HepG2 (cell line): ENCODE measurements around the gene HEXIM1. TPM values are rescaled to one million over a fixed set of nuclear protein-coding genes. Genes with fewer than 3 reads are reported as not detected.

Source experiments
- ARNTL ChIP-seq: sonication (generic); formaldehyde crosslinking; IDR thresholded peaks from 2 replicates; pipeline ENCODE4 v1.4.0; 2020; ENCODE audit warnings: mild to moderate bottlenecking, missing genetic modification reagents
- ETV5 ChIP-seq: IDR thresholded peaks from 2 replicates; pipeline ENCODE4 v1.6.1; 2018; ENCODE audit warnings: missing biosample characterization, missing genetic modification reagents, inconsistent platforms, borderline replicate concordance
- FOSL2 ChIP-seq: sonication (generic); formaldehyde crosslinking; IDR thresholded peaks from 2 replicates; pipeline ENCODE4 v1.4.0; 2020; ENCODE audit warnings: missing genetic modification reagents
- FOXA1 ChIP-seq, 2 experiments: fragments of 450-650 bp in 1 of 2; sonication (generic) in 1 of 2; formaldehyde crosslinking in 1 of 2; IDR thresholded peaks; 2 replicates each; pipeline versions ENCODE4 v1.4.0 to v1.6.1; 2016 to 2020; ENCODE audit warnings: missing genetic modification reagents in 1 of 2
- HDAC2 ChIP-seq: sonication (generic); formaldehyde crosslinking; IDR thresholded peaks from 2 replicates; pipeline ENCODE4 v1.4.0; 2020; ENCODE audit warnings: missing genetic modification reagents
- HIC2 ChIP-seq: sonication (generic); formaldehyde crosslinking; IDR thresholded peaks from 2 replicates; pipeline ENCODE4 v1.9.0; 2022; ENCODE audit warnings: low read depth, missing genetic modification reagents
- HNF4G ChIP-seq, 2 experiments: sonication (generic) in 1 of 2; formaldehyde crosslinking in 1 of 2; IDR thresholded peaks; 2 replicates each; pipeline versions ENCODE4 v1.4.0 to v1.6.1; 2011 to 2020; ENCODE audit warnings: borderline replicate concordance in 2 of 2, low read depth in 2 of 2, mild to moderate bottlenecking in 2 of 2, low read length in 1 of 2, missing genetic modification reagents in 1 of 2, moderate library complexity in 1 of 2
- HNRNPK ChIP-seq: fragments of 200-400 bp; formaldehyde crosslinking; IDR thresholded peaks from 2 replicates; pipeline ENCODE4 v1.6.1; 2018; ENCODE audit warnings: low read length, low read depth, moderate library complexity, mild to moderate bottlenecking; ENCODE audit not compliant: poor library complexity, severe bottlenecking
- IRF2 ChIP-seq: IDR thresholded peaks from 2 replicates; pipeline ENCODE4 v1.6.1; 2018; ENCODE audit warnings: missing genetic modification reagents, missing compliant biosample characterization
- IRF9 ChIP-seq: sonication (generic); formaldehyde crosslinking; IDR thresholded peaks from 2 replicates; pipeline ENCODE4 v1.8.0; 2022; ENCODE audit warnings: missing genetic modification reagents, mild to moderate bottlenecking, borderline replicate concordance
- KDM3A ChIP-seq: IDR thresholded peaks from 2 replicates; pipeline ENCODE4 v1.6.1; 2018; ENCODE audit warnings: low read depth, missing compliant biosample characterization
- RXRA ChIP-seq: sonication (generic); formaldehyde crosslinking; IDR thresholded peaks from 2 replicates; pipeline ENCODE4 v1.5.1; 2020; ENCODE audit warnings: missing genetic modification reagents
- ZBTB14 ChIP-seq: sonication (generic); formaldehyde crosslinking; IDR thresholded peaks from 2 replicates; pipeline ENCODE4 v1.4.0; 2020; ENCODE audit warnings: missing genetic modification reagents
- ZBTB3 ChIP-seq: sonication (generic); formaldehyde crosslinking; IDR thresholded peaks from 2 replicates; pipeline ENCODE4 v1.4.0; 2020; ENCODE audit warnings: low read depth, mild to moderate bottlenecking, moderate library complexity, missing genetic modification reagents, borderline replicate concordance
- ZFP90 ChIP-seq: sonication (generic); formaldehyde crosslinking; IDR thresholded peaks from 2 replicates; pipeline ENCODE4 v1.8.0; 2022; ENCODE audit warnings: missing genetic modification reagents, mild to moderate bottlenecking, inconsistent platforms, borderline replicate concordance
- ZNF10 ChIP-seq: sonication (generic); formaldehyde crosslinking; IDR thresholded peaks from 2 replicates; pipeline ENCODE4 v1.4.0; 2020; ENCODE audit warnings: mild to moderate bottlenecking, low read depth, missing genetic modification reagents, borderline replicate concordance
- ZNF138 ChIP-seq: sonication (generic); formaldehyde crosslinking; IDR thresholded peaks from 2 replicates; pipeline ENCODE4 v1.5.0; 2020; ENCODE audit warnings: mild to moderate bottlenecking, low read depth, missing genetic modification reagents
- ZNF224 ChIP-seq: sonication (generic); formaldehyde crosslinking; IDR thresholded peaks from 2 replicates; pipeline ENCODE4 v1.5.0; 2020; ENCODE audit warnings: mild to moderate bottlenecking, missing genetic modification reagents
- ZNF335 ChIP-seq: sonication (generic); formaldehyde crosslinking; IDR thresholded peaks from 2 replicates; pipeline ENCODE4 v1.4.0; 2020; ENCODE audit warnings: missing genetic modification reagents
- ZNF354B ChIP-seq: sonication (generic); formaldehyde crosslinking; IDR thresholded peaks from 2 replicates; pipeline ENCODE4 v1.8.0; 2022; ENCODE audit warnings: mild to moderate bottlenecking, missing genetic modification reagents
- ZNF446 ChIP-seq: sonication (generic); formaldehyde crosslinking; IDR thresholded peaks from 2 replicates; pipeline ENCODE4 v1.5.0; 2020; ENCODE audit warnings: mild to moderate bottlenecking, missing genetic modification reagents
- ZNF619 ChIP-seq: sonication (generic); formaldehyde crosslinking; IDR thresholded peaks from 2 replicates; pipeline ENCODE4 v1.4.0; 2020; ENCODE audit warnings: mild to moderate bottlenecking, missing genetic modification reagents
- ZNF713 ChIP-seq: sonication (generic); formaldehyde crosslinking; IDR thresholded peaks from 2 replicates; pipeline ENCODE4 v1.4.0; 2020; ENCODE audit warnings: mild to moderate bottlenecking, missing genetic modification reagents
- ZNF784 ChIP-seq: sonication (generic); formaldehyde crosslinking; IDR thresholded peaks from 2 replicates; pipeline ENCODE4 v1.5.1; 2020; ENCODE audit warnings: missing genetic modification reagents, mild to moderate bottlenecking, borderline replicate concordance
- polyA plus RNA-seq, 8 experiments: library from polyadenylated mRNA; depleted of rRNA in 3 of 8; stranded (reverse) in 7 of 8; unstranded in 1 of 8; fragments of >200 nt; fragmentation: Illumina TruSeq in 4 of 8; extraction: Trizol in 4 of 8; gene quantifications; 2 replicates each; pipeline versions ENCODE4 v1.2.1 to v1.2.3, GENCODE V29; 2011 to 2016; ENCODE audit warnings: low read depth in 4 of 8, missing spikeins in 1 of 8, mixed read lengths in 1 of 8; ENCODE audit not compliant: insufficient read depth in 1 of 8
- total RNA-seq, 5 experiments: library from RNA; depleted of rRNA; stranded (reverse); fragments of >200 nt; fragmentation: Illumina TruSeq; extraction: Trizol; gene quantifications; 2 replicates each; pipeline ENCODE4 v1.2.3, GENCODE V29; 2016; ENCODE audit warnings: low read depth in 1 of 5

HEXIM1 gene
- total and polyA plus RNA-seq, 2 of the 13 experiments (the other 11 are each of a cell fraction or from before 2014, with no cell fraction given) = 10.5 to 16.6 TPM

- TF ChIP-seq HIC2 (CRISPR knock-in tag) = peak; percentile 98
- peak; percentile 65; the same call in 1 of the 2 replicates for TF ChIP-seq IRF9
- peak; percentile 86 for TF ChIP-seq RXRA (CRISPR knock-in tag)
- peak; percentile 30; the same call in 1 of the 2 replicates for TF ChIP-seq ZNF335 (CRISPR knock-in tag)
- 0 out of 2 replicates have a peak, but pooled peaks have one; percentile 87 for TF ChIP-seq ZBTB3
- peak; percentile 50 for TF ChIP-seq HNRNPK
- no peak for TF ChIP-seq ZFP90 (CRISPR knock-in tag)
- TF ChIP-seq FOSL2 (CRISPR knock-in tag) = peak; percentile 82
- TF ChIP-seq ZNF224 (CRISPR knock-in tag) = no peak
- peak; percentile 69; the same call in 1 of the 2 replicates for TF ChIP-seq ZNF446 (CRISPR knock-in tag)
- peak; percentile 72; the same call in 1 of the 2 replicates for TF ChIP-seq HNF4G (IDR thresholded peaks at IDR 0.05; ENCODE audit: borderline replicate concordance, low read depth, low read length)
- no peak for TF ChIP-seq HNF4G (CRISPR knock-in tag; IDR thresholded peaks at IDR 0.05; ENCODE audit: borderline replicate concordance, low read depth)
- no peak for TF ChIP-seq ZNF619 (CRISPR knock-in tag)
- TF ChIP-seq ZNF138 (CRISPR knock-in tag) = peak; percentile 83; the same call in 1 of the 2 replicates
- no peak for TF ChIP-seq ZNF713
- peak; percentile 94 for TF ChIP-seq KDM3A (CRISPR knock-in tag)
- no peak for TF ChIP-seq FOXA1 (IDR thresholded peaks at IDR 0.05)
- TF ChIP-seq FOXA1 (CRISPR knock-in tag; IDR thresholded peaks at IDR 0.05) = no peak
- no peak for TF ChIP-seq ZNF10 (CRISPR knock-in tag)
- TF ChIP-seq ETV5 (CRISPR knock-in tag) = peak; percentile 99
- TF ChIP-seq ZNF354B (CRISPR knock-in tag) = no peak
- peak; percentile 58; the same call in 1 of the 2 replicates for TF ChIP-seq HDAC2 (CRISPR knock-in tag)
- TF ChIP-seq ARNTL = peak; percentile 65; the same call in 1 of the 2 replicates
- no peak; the same call in 1 of the 2 replicates for TF ChIP-seq IRF2 (CRISPR knock-in tag)
- TF ChIP-seq ZNF784 (CRISPR knock-in tag) = no peak
- no peak for TF ChIP-seq ZBTB14 (CRISPR knock-in tag)
Observed at GRCh38 chr17:45172541-45173286, 24.4 kb downstream of the HEXIM1 start (continued).
